Right cardiac atrium (tissue), 5 donors: ENCODE data around the gene TMEM269. TPM values are rescaled to one million over a fixed set of nuclear protein-coding genes. Genes with fewer than 3 reads are reported as not detected.
A peak's percentile ranks its signal among the peaks of the same experiment; 100 is the strongest.

Experiments
- ATAC-seq, 2 donors: fragments of 200-7000 bp; cut with Tn5 transposase; one replicate each; pipeline versions ENCODE4 v1.8.0 to v1.9.1; 2020; ENCODE audit warnings: moderate library complexity in 2 of 2, mild to moderate bottlenecking in 1 of 2
- DNase-seq, 3 donors: peaks; one replicate each; pipeline ENCODE4 v3.0.0-alpha.2; 2020
- H3K27ac ChIP-seq: one replicate; pipeline ENCODE4 v1.5.1; 2013; ENCODE audit warnings: mild to moderate bottlenecking, low read length, control low read depth, moderate library complexity
- H3K27me3 ChIP-seq: one replicate; pipeline ENCODE4 v1.6.1; 2013; ENCODE audit not compliant: control insufficient read depth, insufficient read depth
- H3K4me1 ChIP-seq: one replicate; pipeline ENCODE4 v1.6.1; 2013; ENCODE audit warnings: low read length; ENCODE audit not compliant: control insufficient read depth, insufficient read depth
- H3K4me3 ChIP-seq: one replicate; pipeline ENCODE4 v1.5.1; 2013; ENCODE audit warnings: low read length, control low read depth
- H3K9me3 ChIP-seq: one replicate; pipeline ENCODE4 v1.6.1; 2013; ENCODE audit warnings: low read length; ENCODE audit not compliant: control insufficient read depth
- WGBS: extraction: QIAGEN DNeasy Blood & Tissue Kit; methylation state at CpG from one replicate; pipeline ENCODE4 v1.1.7; 2013; 5-methylcytosine and 5-hydroxymethylcytosine counted together
- intact Hi-C, 4 donors: fragments of 100-400 bp; cut with DNase I; formaldehyde crosslinking; loops; one replicate each; pipeline versions ENCODE4 v1.11.0 to v1.14.0; 2022 to 2023
- long read RNA-seq, 4 donors: library from polyadenylated mRNA; unstranded; transcript quantifications; one replicate each; pipeline ENCODE4 v2.0.0, GENCODE V29; 2020 to 2021
- polyA plus RNA-seq: library from polyadenylated mRNA; stranded (reverse); fragments of 200-250 nt; gene quantifications from one replicate; pipeline ENCODE4 v1.2.3, GENCODE V29; 2013
- total RNA-seq, 4 donors: library from RNA; stranded (reverse); fragmentation: NEBNext Ultra II Directional; extraction: Animal tissue kit (Norgen Biotek cat#: 25700); gene quantifications; one replicate each; pipeline ENCODE4 v1.2.1, GENCODE V29; 2021
- donor health status: healthy with polysubstance abuse.
- donor health status: DM: no; HTN: yes; CAD: no.
- donor health status: DM: no; HTN: no; CAD: no.
- donor health status: DM: no; HTN: yes; CAD: no; lungs with severe emphysema.
- donor health status: DM: yes; HTN: yes; CAD: no.

TMEM269 gene, protein sequence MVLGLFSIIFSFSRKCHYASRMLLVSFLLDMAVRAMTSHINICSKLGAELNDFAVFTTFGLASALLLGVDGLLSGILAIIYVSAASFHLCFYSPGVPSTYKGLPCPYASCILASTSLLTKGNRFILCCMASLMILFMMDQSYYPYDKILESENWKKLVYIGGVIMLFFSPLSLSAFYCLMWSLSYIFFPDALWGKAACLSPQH
- under 1 TPM in 1 of 4 donors, not detected in 3; 0.06 TPM for total RNA-seq
- polyA plus RNA-seq = not detected
- long read RNA-seq, donor 1 = 0 reads
- long read RNA-seq, donor 2 = 0 reads
- long read RNA-seq, donor 3, partial matches to known transcripts = 0 of 1 reads
- long read RNA-seq, donor 3, other reads (novel, unspliced or antisense) = 1 of 1 reads
- long read RNA-seq, donor 4 = 0 reads

DNA sequence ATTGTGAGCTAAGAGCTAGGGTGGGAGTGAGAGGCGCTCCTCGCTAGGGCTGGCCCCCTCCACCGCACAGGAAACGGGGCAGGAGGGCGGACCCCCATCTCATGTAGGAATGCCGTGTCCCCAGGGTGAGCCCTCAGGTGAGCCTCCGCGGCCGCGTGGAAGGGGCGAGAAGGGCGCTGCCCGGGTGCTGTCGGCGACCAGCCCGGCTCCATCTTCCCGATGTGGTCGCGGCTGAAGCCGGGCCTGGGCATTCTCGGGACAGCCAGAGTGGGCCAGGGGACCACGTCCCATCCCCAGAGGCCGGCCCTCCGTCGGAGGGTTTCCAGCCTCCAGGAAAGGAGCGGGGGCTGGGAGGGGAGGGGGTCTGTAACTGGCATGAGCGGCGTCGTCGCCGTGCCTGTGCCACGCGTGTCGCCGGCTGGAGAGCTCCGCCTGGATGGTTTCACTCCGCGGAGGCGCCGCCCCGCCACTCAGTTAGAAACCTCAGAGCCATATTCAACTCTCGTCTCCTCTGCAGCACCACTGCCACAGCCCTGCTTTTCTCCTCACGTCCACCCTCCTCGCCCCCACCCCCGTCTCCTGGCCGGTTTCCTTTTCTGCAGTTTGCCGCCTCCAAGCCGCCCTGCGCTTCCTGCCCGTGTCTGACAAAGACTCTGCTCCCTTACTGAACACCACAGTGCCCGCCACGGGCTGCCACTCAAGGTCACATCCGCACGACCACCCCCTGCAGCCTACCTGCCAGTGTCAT is at the start of gene TMEM269:
TSS of gene TMEM269 (plus strand) at position 46 of the 748 bp plus-strand sequence. CDS start 4,903 bp downstream, outside the sequence.
- H3K4me1 ChIP-seq = no peaks in the 10 kb centered on the region
- ATAC-seq (peak; percentile 52 to 60), DNase-seq (peak; percentile 32 to 74 (median 62))
- whole genome bisulfite sequencing = 9% methylated on average over 54 of the region's 54 CpGs
- H3K9me3 ChIP-seq = no peaks in the 10 kb centered on the region
- no peaks in the 10 kb centered on the region for H3K27me3 ChIP-seq
- H3K4me3 ChIP-seq = peak within 1 kb of the TSS; percentile 34
- H3K27ac ChIP-seq = no peak within 1 kb of the TSS
- intact Hi-C loops = loop anchor here in 1 of 4 donors (10.0 kb wide), 1 partner anchor 290 kb away; no protein-coding TSS in a partner anchor

DNA sequence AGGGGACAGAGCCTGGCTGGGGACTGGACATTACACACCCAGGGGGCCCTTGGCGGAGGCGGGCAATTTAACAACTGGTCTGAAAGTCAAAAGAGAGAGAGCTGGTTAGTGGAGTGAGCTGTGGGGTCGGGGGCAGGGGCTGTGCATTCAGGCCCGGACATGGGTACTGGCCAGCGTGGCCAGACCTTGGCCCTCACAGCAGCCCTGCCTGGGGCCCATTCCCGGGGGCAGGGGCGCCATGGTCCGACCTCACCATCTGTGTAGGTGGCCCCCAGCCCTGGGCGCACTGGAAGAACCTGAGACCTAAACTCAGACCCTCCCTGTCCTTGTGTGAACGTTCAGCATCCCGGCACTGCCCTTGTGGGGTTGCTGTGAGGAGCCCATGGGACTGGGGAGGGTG is 49.7 kb upstream of the TMEM269 start:
- no peaks in the 10 kb centered on the region for H3K27me3 ChIP-seq
- no peaks in the 10 kb centered on the region for H3K9me3 ChIP-seq
- no peaks in the 10 kb centered on the region for H3K4me1 ChIP-seq
- intact Hi-C loops = no loop called here
- H3K4me3 ChIP-seq = no peak overlapping the region
- no peak overlapping the region for H3K27ac ChIP-seq
- ATAC-seq (no peak), DNase-seq (peak in 1 of 3 donors; percentile 37)
- WGBS = 84% methylated on average over 11 of the region's 11 CpGs

DNA sequence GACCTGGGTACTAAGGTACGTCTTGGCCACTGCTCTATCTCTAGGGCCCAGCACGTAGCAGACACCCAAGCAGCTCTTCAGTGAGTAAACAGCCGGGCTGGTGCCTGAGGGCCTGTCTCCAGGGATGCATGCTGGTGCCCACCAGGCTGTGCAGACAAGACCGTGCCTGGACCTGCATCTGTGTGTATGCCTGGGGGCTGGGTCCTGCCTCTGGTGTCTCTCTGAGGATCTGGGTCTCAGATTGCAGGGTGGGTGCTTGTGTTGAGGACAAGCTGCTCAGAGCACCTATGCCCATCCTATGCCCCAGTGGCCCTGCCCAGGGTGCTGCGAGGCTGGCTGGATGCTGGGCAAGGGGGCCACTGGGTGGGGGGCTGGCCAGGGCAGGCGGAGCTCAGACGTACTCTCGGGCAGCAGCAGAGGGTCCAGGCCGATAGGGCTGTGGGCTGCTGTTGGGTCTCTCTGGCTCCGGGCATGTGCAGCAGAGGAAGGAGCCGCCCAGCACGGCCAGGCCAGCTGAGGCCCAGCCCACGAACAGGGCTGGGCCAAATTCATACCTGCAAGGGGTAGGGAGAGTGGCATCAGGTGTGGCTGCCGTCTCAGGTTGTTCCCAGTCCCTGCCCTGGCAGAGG is 49.2 kb upstream of the TMEM269 start:
- no peaks in the 10 kb centered on the region for H3K4me1 ChIP-seq
- no peaks in the 10 kb centered on the region for H3K27me3 ChIP-seq
- intact Hi-C loops = no loop called here
- WGBS = 87% methylated on average over 14 of the region's 14 CpGs
- ATAC-seq = no peak
- H3K4me3 ChIP-seq = no peak overlapping the region
- DNase-seq = peak in 1 of 3 donors; percentile 54
- no peak overlapping the region for H3K27ac ChIP-seq
- H3K9me3 ChIP-seq = no peaks in the 10 kb centered on the region

DNA sequence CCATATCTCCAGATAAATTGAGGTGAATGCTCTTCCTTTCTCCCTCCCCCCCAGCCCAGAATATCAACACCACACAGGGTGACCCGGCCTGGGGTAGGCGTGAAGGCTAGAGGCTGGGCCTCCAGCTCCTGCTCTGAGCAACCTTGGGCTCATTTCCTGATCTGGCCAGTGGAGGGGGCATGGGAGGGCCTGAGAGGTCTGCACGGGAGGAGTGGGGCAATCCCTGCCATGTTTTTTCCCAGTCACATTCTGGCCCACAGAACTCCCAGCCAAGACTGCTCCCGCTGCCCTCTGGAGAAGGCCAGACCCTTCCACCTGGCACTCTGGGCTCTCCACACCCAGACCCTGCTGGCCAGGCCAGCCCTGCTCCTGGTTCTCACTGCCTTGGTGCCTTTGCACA is 48.6 kb upstream of the TMEM269 start:
- Histone ChIP-seq H3K9me3 (no peaks in the 10 kb centered on the region), H3K27ac (no peak overlapping the region), H3K4me3 (no peak overlapping the region), H3K4me1 (no peaks in the 10 kb centered on the region), H3K27me3 (no peaks in the 10 kb centered on the region)
- intact Hi-C loops = no loop called here
- DNase-seq (peak in 2 of 3 donors; percentile 55 to 66), ATAC-seq (peak in 1 of 2 donors; percentile 34)
- WGBS = 59% methylated on average over 4 of the region's 4 CpGs

DNA sequence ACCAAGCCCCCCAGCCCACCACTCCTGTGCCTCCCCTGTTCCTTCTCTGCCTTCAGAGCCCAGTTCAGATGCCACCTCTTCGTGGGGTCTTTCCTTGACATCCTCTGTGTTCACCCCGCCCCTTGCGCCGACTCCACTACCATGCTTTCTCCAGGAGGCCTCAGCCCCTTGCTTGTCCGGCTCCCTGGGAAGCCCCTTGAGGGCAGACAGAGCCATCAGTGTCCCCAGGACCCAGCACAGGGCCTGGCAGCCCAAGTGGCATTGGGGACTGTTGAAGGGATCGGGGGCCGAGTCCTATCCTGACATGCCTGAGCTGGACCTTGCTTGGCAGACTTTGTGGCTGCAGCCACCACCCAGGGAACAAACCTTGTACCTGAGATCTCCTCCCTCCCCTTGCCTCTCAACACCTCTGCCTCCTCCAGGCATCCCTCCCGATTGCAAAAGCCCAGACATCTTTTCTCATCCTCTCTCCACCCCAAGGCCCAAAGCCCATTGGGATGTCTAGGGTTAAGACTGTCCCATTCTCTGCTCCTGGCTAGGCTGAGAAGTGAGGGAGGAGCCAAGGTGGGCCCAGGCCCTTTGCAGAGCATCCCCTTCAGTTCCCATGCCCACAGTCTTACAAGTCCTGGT is 48.1 kb upstream of the TMEM269 start:
- intact Hi-C loops = no loop called here
- Histone ChIP-seq H3K9me3 (no peaks in the 10 kb centered on the region), H3K27ac (no peak overlapping the region), H3K4me3 (no peak overlapping the region), H3K27me3 (no peaks in the 10 kb centered on the region), H3K4me1 (no peaks in the 10 kb centered on the region)
- 91% methylated on average over 8 of the region's 8 CpGs for WGBS
- DNase-seq = peak in 1 of 3 donors; percentile 45
- ATAC-seq = no peak

DNA sequence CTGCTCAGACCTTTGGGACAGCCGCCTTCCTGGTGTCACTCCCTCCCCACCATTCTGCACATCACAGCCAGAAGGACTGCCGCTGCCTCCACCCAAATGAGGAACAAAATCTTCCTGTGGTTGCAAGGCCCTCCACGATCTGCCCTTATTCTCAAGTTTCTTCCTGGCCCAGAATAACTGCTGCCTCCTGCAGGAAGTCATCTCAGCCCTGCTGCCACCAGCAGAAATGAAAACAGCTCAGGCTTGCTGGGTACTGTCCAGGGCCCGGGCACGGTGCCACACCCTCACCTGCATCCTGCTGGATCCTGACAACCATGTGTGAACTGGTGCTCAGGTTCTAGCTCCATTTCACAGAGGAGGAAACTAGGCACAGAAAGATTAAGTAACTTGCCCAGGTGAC is 47.5 kb upstream of the TMEM269 start:
- Histone ChIP-seq H3K4me3 (no peak overlapping the region), H3K27me3 (no peaks in the 10 kb centered on the region), H3K9me3 (no peaks in the 10 kb centered on the region), H3K27ac (no peak overlapping the region), H3K4me1 (no peaks in the 10 kb centered on the region)
- ATAC-seq (no peak), DNase-seq (peak in 1 of 3 donors; percentile 52)
- intact Hi-C loops = no loop called here
- WGBS = 54% methylated on average over 5 of the region's 5 CpGs

DNA sequence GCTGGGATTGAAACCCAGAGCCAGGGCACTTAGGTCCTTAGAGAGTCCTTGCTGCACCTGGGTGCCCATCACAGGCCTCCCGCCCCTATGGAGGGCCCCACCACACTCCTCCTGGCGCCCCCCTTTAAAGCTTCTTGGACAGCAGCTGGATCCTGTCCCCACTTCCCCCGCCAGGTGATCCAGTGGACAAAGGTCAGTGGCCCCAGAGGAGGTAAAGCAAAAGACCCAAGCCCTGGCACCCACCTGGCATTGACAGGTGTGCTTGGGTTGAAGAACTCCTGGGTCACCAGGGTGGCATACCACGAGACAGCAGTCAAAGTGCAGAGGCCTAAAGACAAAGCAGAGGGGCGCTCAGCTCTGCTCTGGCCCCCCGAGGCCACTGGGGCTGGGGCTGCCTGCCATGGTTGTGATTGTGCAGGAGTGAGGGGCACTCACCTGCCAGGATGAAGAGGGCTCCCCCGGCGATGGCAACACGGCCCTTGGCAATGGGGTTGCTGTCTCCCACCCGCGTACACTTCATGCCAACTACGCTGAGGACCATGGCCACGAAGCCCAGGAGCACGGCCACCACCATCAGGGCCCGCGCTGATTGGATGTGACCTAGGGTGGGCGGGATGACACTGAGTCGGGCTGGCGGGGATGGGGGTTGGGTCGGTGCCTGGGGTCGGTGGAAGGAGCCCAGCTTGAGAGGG is 46.7 kb upstream of the TMEM269 start:
- Histone ChIP-seq H3K27ac (no peak overlapping the region), H3K27me3 (no peaks in the 10 kb centered on the region), H3K9me3 (no peaks in the 10 kb centered on the region), H3K4me3 (no peak overlapping the region), H3K4me1 (no peaks in the 10 kb centered on the region)
- ATAC-seq (no peak), DNase-seq (no peak)
- intact Hi-C loops = no loop called here
- WGBS = 86% methylated on average over 21 of the region's 21 CpGs

DNA sequence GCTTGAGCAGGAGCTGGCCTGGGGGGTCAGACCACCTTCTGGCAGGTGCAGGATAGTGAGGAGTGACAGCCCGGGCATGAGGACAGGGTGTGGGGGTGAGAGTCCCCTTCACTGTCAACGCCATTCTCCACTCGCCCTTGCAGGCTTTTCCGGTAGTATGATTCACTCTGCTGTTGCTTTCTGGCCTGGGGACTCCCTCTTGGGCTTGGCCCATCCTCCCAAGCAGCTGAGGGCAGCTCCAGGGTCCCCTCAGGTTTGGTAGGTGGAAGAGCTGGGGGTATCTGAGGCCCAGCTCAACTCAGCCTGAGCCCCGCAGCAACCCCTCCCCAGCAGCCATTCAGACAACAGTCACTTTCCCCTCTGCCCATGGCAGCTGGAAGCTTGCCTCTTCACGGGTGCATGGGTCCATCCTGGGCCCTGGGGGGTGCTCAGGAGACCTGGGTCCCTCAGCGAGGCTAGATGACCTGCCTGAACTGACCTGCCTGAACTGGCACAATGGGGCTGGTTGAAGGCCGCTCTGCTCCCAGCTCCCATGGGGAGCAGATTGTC is 46.0 kb upstream of the TMEM269 start:
- Histone ChIP-seq H3K9me3 (no peaks in the 10 kb centered on the region), H3K27me3 (no peaks in the 10 kb centered on the region), H3K4me1 (no peaks in the 10 kb centered on the region), H3K4me3 (no peak overlapping the region), H3K27ac (no peak overlapping the region)
- intact Hi-C loops = no loop called here
- 79% methylated on average over 8 of the region's 8 CpGs for WGBS
- ATAC-seq (no peak), DNase-seq (no peak)

DNA sequence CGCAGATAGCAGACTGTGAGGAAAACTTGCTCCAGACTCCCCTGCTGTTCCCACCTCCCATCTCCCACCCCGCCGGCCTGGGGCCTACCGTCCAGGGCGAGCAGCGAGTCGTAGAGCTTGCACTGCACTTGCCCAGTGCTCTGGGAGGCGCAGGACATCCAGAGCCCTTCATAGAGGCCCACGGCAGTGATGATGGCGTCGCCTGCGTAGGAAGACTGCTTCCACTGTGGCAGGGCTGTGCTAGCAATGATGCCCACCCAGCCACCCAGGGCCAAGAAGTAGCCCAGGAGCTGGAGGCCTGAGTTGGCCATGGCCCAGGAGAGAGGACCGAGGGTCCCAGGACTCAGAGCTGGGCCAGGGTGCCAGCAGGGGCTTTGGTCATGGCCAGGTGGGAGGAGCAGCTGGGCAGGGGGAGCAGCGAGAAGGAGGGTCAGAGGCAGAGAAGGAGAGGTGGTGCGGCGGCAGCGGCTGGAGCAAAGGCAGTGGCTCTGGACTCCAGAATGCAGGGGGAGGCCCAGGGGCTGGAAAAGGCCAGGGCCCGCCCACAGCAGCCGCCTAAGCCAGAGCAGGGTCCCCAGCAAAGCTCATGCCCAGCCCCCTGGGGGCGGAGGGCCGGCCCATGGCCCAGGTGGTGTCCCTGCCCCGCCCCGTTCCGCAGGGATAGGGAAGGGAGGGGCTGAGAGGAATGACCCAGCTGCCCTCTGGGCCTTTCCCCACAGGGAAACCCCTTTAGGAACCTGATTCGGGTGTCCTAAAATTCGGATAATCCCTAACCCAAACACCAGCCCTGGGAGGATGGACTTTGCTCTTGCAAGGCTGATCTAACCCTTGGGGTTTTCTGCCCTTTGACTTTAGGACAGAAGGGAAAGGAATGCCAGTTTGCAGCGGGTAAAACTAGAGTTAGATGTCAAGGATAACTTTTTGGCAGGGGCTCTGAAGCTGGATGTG is 44.8 kb upstream of the TMEM269 start, which contains the start of gene CLDN19:
TSS of gene CLDN19 (minus strand) at position 484 of the 948 bp plus-strand sequence. CDS start at position 311, 173 bp downstream.
- no peak for ATAC-seq
- no peaks in the 10 kb centered on the region for H3K27me3 ChIP-seq
- intact Hi-C loops = loop anchor here in 3 of 4 donors (5.0 to 10.0 kb wide), 3 partner anchors 155 to 595 kb away; no protein-coding TSS in a partner anchor
- no peak for DNase-seq
- H3K9me3 ChIP-seq = no peaks in the 10 kb centered on the region
- H3K4me3 ChIP-seq = no peak within 1 kb of the TSS
- H3K27ac ChIP-seq = no peak within 1 kb of the TSS
- H3K4me1 ChIP-seq = no peaks in the 10 kb centered on the region
- 67% methylated on average over 27 of the region's 27 CpGs for WGBS
